OCI-LY3 (cell line): Measurements from ENCODE around the gene BABAM2.

ENCODE experiments used
- CTCF ChIP-seq: fragments of 200-600, 300-600 bp; sonication (generic); IDR thresholded peaks from 2 replicates; pipeline ENCODE4 v1.5.1; 2014; ENCODE audit warnings: antibody characterized with exemption, low read length, low read depth
- EZH2phosphoT487 ChIP-seq: fragments of 200-600 bp; shearing (Covaris generic); IDR thresholded peaks from 2 replicates; pipeline ENCODE4 v1.6.1; 2018; ENCODE audit warnings: antibody characterized with exemption, mixed run types, low read depth

DNA sequence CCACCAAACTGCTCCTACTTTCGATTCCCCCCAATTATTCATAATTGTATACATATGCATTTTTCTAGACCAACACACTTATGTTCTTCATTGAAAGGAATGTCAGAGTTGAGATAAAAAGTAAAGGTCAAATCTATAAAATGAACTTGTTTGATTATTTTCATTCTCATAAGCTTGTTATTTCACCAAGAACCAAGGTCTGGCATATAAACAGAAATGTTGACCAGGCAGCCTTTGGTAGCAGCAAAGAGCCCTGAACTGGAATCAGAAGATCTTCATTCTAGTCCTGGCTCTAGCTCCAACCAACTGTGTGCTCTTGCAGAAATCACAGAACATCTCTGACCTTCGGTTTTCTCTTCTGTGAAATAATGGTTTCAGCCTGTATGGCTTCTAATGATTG is 43.2 kb upstream of the BABAM2 start:
- TF ChIP-seq CTCF: no peak
- no peak for TF ChIP-seq EZH2phosphoT487
